HG03060 (cell line): ENCODE measurements around the gene OR51V1.
"Not testable (repeated sequence)": the region's sequence is repeated elsewhere in the genome, so short reads cannot be mapped to it uniquely, and the experiment has no call there.

Experiments used
- ATAC-seq: cut with Tn5 transposase; IDR thresholded peaks from one replicate; pipeline ENCODE4 v1.9.1; 2021; ENCODE audit warnings: low read depth, moderate number of reproducible peaks; ENCODE audit not compliant: unreplicated experiment

Gene OR51V1

GRCh38 chr11:5174934-5175333 is 25.5 kb downstream of the OR51V1 start:
- ATAC-seq: no peak

- no peak for ATAC-seq
Measured at GRCh38 chr11:5171856-5172255, 28.6 kb downstream of the OR51V1 start.

DNA sequence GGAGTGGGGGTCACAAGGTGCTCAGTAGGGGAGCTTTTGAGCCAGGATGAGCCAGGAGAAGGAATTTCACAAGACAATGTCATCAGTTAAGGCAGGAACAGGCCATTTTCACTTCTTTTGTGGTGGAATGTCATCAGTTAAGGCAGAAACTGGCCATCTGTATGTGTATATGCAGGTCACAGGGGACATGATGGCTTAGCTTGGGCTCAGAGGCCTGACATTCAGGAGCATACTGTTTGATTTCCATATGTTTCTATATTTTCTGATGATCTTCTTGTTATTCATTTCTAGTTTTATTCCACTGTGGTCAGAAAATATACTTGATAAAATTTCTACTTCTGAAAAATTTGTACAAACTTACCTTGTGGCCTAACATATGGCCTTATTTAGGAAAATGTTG is 34.6 kb downstream of the OR51V1 start:
- ATAC-seq: not testable (repeated sequence)

DNA sequence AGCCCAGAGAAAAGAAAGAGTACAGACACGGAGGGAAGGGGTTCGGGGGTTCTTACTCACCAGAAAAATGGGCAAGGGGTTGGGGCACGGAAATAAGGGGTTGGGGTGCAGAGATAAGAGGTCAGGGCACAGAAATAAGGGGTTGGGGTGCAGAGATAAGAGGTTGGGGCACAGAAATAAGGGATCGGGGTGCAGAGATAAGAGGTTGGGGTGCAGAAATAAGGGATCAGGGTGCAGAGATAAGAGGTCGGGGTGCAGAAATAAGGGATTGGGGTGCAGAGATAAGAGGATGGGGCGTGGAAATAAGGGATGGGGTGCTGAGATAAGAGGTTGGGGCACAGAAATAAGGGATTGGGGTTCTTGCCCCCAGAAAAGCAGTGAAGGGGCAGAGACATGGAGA is 35.7 kb downstream of the OR51V1 start:
- ATAC-seq: not testable (repeated sequence)

- ATAC-seq: not testable (repeated sequence)
Measured at GRCh38 chr11:5161045-5161444, 39.4 kb downstream of the OR51V1 start.

DNA sequence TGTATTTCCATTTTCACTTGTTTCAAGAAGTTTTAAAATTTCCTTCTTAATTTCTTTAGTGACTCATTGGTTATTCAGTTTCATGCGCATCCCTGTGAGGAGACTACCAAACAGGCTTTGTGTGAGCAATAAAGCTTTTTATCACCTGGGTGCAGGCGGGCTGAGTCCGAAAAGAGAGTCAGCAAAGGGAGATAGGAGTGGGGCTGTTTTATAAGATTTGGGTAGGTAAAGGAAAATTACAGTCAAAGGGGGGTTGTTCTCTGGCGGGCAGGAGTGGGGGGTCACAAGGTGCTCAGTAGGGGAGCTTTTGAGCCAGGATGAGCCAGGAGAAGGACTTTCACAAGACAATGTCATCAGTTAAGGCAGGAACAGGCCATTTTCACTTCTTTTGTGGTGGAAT is 40.3 kb downstream of the OR51V1 start:
- not testable (repeated sequence) for ATAC-seq

- ATAC-seq: no peak
Measured at GRCh38 chr11:5159806-5160205, 40.7 kb downstream of the OR51V1 start.

GRCh38 chr11:5154657-5155056 is 45.8 kb downstream of the OR51V1 start, which contains the start of gene OR52A1:
TSS of gene OR52A1 (minus strand) at chr11:5154757. CDS start at chr11:5152369, 2,388 bp downstream.
- no peak for ATAC-seq

GRCh38 chr11:5153574-5154431 is 46.7 kb downstream of the OR51V1 start:
- ATAC-seq: no peak

GRCh38 chr11:5151713-5152153 is 48.7 kb downstream of the OR51V1 start:
- no peak for ATAC-seq
